H1 (cell line): ENCODE data around the gene CPT1A. TPM values are rescaled to one million over a fixed set of nuclear protein-coding genes. Genes with fewer than 3 reads are reported as not detected.

Source experiments
- CTCF ChIA-PET: fragments of 300-600 bp; sonication (Branson Sonifier 250); formaldehyde crosslinking; loops from one replicate; lab custom pipeline; 2021; ENCODE audit not compliant: partially characterized antibody; lab: Charles Lee
- POLR2A ChIA-PET: fragments of 300-600 bp; sonication (Branson Sonifier 250); formaldehyde crosslinking; loops from one replicate; lab custom pipeline; 2021; ENCODE audit warnings: inconsistent platforms; ENCODE audit not compliant: partially characterized antibody; lab: Charles Lee
- DNase-seq, 2 experiments: peaks; one replicate each; pipeline versions ENCODE4 v3.0.0 to v3.0.0-alpha.2; 2010 to 2022; ENCODE audit warnings: low spot score in 2 of 2, low read depth in 1 of 2, mixed read lengths in 1 of 2
- FAIRE-seq: peaks from 2 replicates; lab custom pipeline; 2011; peaks lifted over from hg19 to GRCh38; lab: Jason Lieb, UNC
- H2AFZ ChIP-seq: 2 replicates; pipeline ENCODE4 v1.8.1; 2012; ENCODE audit warnings: low read length, inconsistent platforms
- H2AK5ac ChIP-seq: 2 replicates; pipeline ENCODE4 v1.6.1; 2013; ENCODE audit warnings: low read depth, low read length
- H2BK120ac ChIP-seq: replicated peaks from 2 replicates; pipeline ENCODE3; 2013; ENCODE audit warnings: low read depth, low read length, inconsistent platforms
- H2BK12ac ChIP-seq: 2 replicates; pipeline ENCODE4 v1.6.1; 2013; ENCODE audit warnings: low read depth, low read length
- H2BK15ac ChIP-seq: 2 replicates; pipeline ENCODE4 v1.6.1; 2013; ENCODE audit warnings: low read length
- H2BK20ac ChIP-seq: 2 replicates; pipeline ENCODE4 v1.6.1; 2013; ENCODE audit warnings: low read length
- H2BK5ac ChIP-seq: 2 replicates; pipeline ENCODE4 v1.6.1; 2013; ENCODE audit warnings: low read depth, low read length
- H3K14ac ChIP-seq: 2 replicates; pipeline ENCODE4 v1.6.1; 2013; ENCODE audit warnings: inconsistent platforms; ENCODE audit not compliant: insufficient read length
- H3K18ac ChIP-seq: 2 replicates; pipeline ENCODE4 v1.6.1; 2013; ENCODE audit warnings: low read length; ENCODE audit errors: extremely low read depth
- H3K23ac ChIP-seq: 2 replicates; pipeline ENCODE4 v1.6.1; 2013; ENCODE audit warnings: inconsistent platforms; ENCODE audit not compliant: insufficient read length
- H3K23me2 ChIP-seq: 2 replicates; pipeline ENCODE4 v1.6.1; 2013; ENCODE audit warnings: low read depth, low read length
- H3K27ac ChIP-seq: 2 replicates; pipeline ENCODE4 v1.6.1; 2011; ENCODE audit warnings: low read depth, low read length, inconsistent platforms
- H3K27me3 ChIP-seq, 4 experiments: replicated peaks in 1 of 4; 1 replicate in 1 of 4; 2 replicates in 3 of 4; pipeline versions ENCODE4 v1.6.1 to v1.8.1; 2011 to 2013; ENCODE audit warnings: low read length in 3 of 4, mild to moderate bottlenecking in 3 of 4, inconsistent platforms in 2 of 4, mixed read lengths in 2 of 4, moderate library complexity in 1 of 4; ENCODE audit not compliant: control insufficient read depth in 3 of 4, insufficient read depth in 3 of 4; ENCODE audit errors: extremely low read depth in 1 of 4
- H3K36me3 ChIP-seq, 4 experiments: 2 replicates each; pipeline versions ENCODE4 v1.6.1 to v1.8.1; 2011 to 2013; ENCODE audit warnings: mild to moderate bottlenecking in 4 of 4, low read length in 3 of 4, moderate library complexity in 2 of 4, control low read depth in 1 of 4, inconsistent platforms in 1 of 4; ENCODE audit not compliant: insufficient read depth in 4 of 4, control insufficient read depth in 2 of 4
- H3K4ac ChIP-seq: replicated peaks from 2 replicates; pipeline ENCODE3; 2013; ENCODE audit warnings: low read length, low read depth, mixed read lengths, inconsistent platforms; ENCODE audit not compliant: insufficient read length
- H3K4me1 ChIP-seq, 4 experiments: replicated peaks in 1 of 4; 1 replicate in 1 of 4; 2 replicates in 3 of 4; pipeline versions ENCODE4 v1.6.1 to v1.8.1; 2011 to 2013; ENCODE audit warnings: low read length in 3 of 4, inconsistent platforms in 2 of 4, mixed read lengths in 1 of 4; ENCODE audit not compliant: insufficient read depth in 4 of 4, control insufficient read depth in 3 of 4
- H3K4me2 ChIP-seq, 2 experiments: 2 replicates each; pipeline versions ENCODE4 v1.6.1 to v1.8.1; 2011 to 2013; ENCODE audit warnings: low read depth in 2 of 2, low read length in 2 of 2, control low read depth in 1 of 2, inconsistent platforms in 1 of 2, mild to moderate bottlenecking in 1 of 2; ENCODE audit not compliant: insufficient read depth in 1 of 2
- H3K4me3 ChIP-seq, 4 experiments: fragments of 200-600, 300-600 bp in 1 of 4; sonication (generic), shearing (Covaris generic), sonication (Bioruptor Twin) in 1 of 4; 2 replicates each; pipeline versions ENCODE4 v1.5.1 to v1.8.1; 2011 to 2016; ENCODE audit warnings: low read length in 4 of 4, low read depth in 3 of 4, control low read depth in 2 of 4, inconsistent platforms in 2 of 4, mild to moderate bottlenecking in 2 of 4, mixed read lengths in 1 of 4, moderate library complexity in 1 of 4; ENCODE audit not compliant: insufficient read depth in 2 of 4; ENCODE audit errors: extremely low read depth in 1 of 4
- H3K56ac ChIP-seq: replicated peaks from 2 replicates; pipeline ENCODE3; 2013; ENCODE audit warnings: low read depth, mild to moderate bottlenecking, mixed read lengths, low read length, inconsistent platforms; ENCODE audit not compliant: insufficient read length
- H3K79me1 ChIP-seq: 2 replicates; pipeline ENCODE4 v1.6.1; 2013; ENCODE audit warnings: low read depth, low read length, control low read depth
- H3K79me2 ChIP-seq, 2 experiments: 2 replicates each; pipeline versions ENCODE4 v1.6.1 to v1.8.1; 2012 to 2013; ENCODE audit warnings: low read length in 2 of 2, mild to moderate bottlenecking in 2 of 2, inconsistent platforms in 1 of 2; ENCODE audit not compliant: insufficient read depth in 2 of 2, control insufficient read depth in 1 of 2
- H3K9ac ChIP-seq, 4 experiments: replicated peaks in 1 of 4; 1 replicate in 1 of 4; 2 replicates in 3 of 4; pipeline versions ENCODE4 v1.6.1 to v1.8.1; 2011 to 2013; ENCODE audit warnings: low read depth in 3 of 4, low read length in 3 of 4, control low read depth in 2 of 4, mild to moderate bottlenecking in 2 of 4, moderate library complexity in 2 of 4, inconsistent platforms in 1 of 4; ENCODE audit errors: extremely low read depth in 1 of 4
- H3K9me3 ChIP-seq, 2 experiments: 2 replicates each; pipeline versions ENCODE4 v1.6.1 to v1.8.1; 2012 to 2013; ENCODE audit warnings: mild to moderate bottlenecking in 2 of 2, moderate library complexity in 2 of 2, control low read depth in 1 of 2, inconsistent platforms in 1 of 2, low read depth in 1 of 2, low read length in 1 of 2, mixed read lengths in 1 of 2; ENCODE audit not compliant: insufficient read depth in 2 of 2
- H4K20me1 ChIP-seq, 2 experiments: replicated peaks in 1 of 2; 2 replicates each; pipeline versions ENCODE3 to v1.8.1; 2011 to 2013; ENCODE audit warnings: inconsistent platforms in 2 of 2, low read length in 2 of 2, mild to moderate bottlenecking in 1 of 2; ENCODE audit not compliant: insufficient read depth in 2 of 2, control insufficient read depth in 1 of 2
- H4K5ac ChIP-seq: 2 replicates; pipeline ENCODE4 v1.6.1; 2013; ENCODE audit warnings: low read length, low read depth, mixed read lengths, inconsistent platforms; ENCODE audit not compliant: insufficient read length
- H4K8ac ChIP-seq: 2 replicates; pipeline ENCODE4 v1.8.0; 2013; ENCODE audit warnings: mild to moderate bottlenecking, moderate library complexity, low read length, inconsistent platforms; ENCODE audit not compliant: insufficient read depth; ENCODE audit errors: extremely low read depth
- H4K91ac ChIP-seq: replicated peaks from 2 replicates; pipeline ENCODE3; 2013; ENCODE audit warnings: low read length, mixed read lengths, inconsistent platforms; ENCODE audit not compliant: insufficient read length
- GABPA ChIP-seq: IDR thresholded peaks from 2 replicates; pipeline ENCODE4 v1.6.1; 2011; ENCODE audit warnings: mild to moderate bottlenecking, low read length, moderate library complexity, borderline replicate concordance; ENCODE audit not compliant: insufficient read depth
- WGBS, 2 experiments: shearing (Covaris generic) in 1 of 2; methylation state at CpG; one replicate each; pipeline versions ENCODE4 v1.1.6 to v1.1.7; 2013 to 2015; ENCODE audit warnings: low lambda C conversion rate in 2 of 2, mixed read lengths in 2 of 2, inconsistent platforms in 1 of 2, low coverage in 1 of 2, missing lambda C conversion rate in 1 of 2; ENCODE audit not compliant: insufficient replicate concordance in 2 of 2, insufficient coverage in 1 of 2, insufficient read length in 1 of 2; ENCODE audit errors: extremely low coverage in 1 of 2, missing lambda C conversion rate in 1 of 2; 5-methylcytosine and 5-hydroxymethylcytosine counted together
- polyA plus RNA-seq, 7 experiments: library from polyadenylated mRNA; depleted of rRNA in 3 of 7; stranded (reverse) in 5 of 7; unstranded in 2 of 7; fragments of >200 nt in 5 of 7; fragments of 200-250 nt in 2 of 7; gene quantifications; 1 replicate in 5 of 7; 2 replicates in 1 of 7; 4 replicates in 1 of 7; pipeline versions ENCODE4 v1.2.1 to v1.2.3, GENCODE V29; 2011 to 2013; ENCODE audit warnings: missing spikeins in 2 of 7, mixed read lengths in 2 of 7
- total RNA-seq: library from RNA; stranded (reverse); fragmentation: NEBNext Ultra II Directional; extraction: Animal tissue kit (Norgen Biotek cat#: 25700); gene quantifications from 2 replicates; pipeline ENCODE4 v1.2.1, GENCODE V29; 2021

Gene CPT1A
- total and polyA plus RNA-seq, 2 of the 8 experiments (the other 6 are each of a cell fraction or from before 2014, with no cell fraction given) = 2.9 to 12.2 TPM

- H3K27me3 ChIP-seq = no peaks in the 10 kb centered on the region
- no peak overlapping the region for H3K9ac ChIP-seq
- peaks cover 6 to 17% of the 10 kb centered on the region in 2 experiments for H4K20me1 ChIP-seq
- H3K4me2 ChIP-seq = no peak overlapping the region
- H4K91ac ChIP-seq = no peak overlapping the region
- H3K4me1 ChIP-seq = peaks cover 0 to 4% (median under 1%) of the 10 kb centered on the region in 4 experiments; a peak in 1 of 7 replicates
- CTCF ChIA-PET = interaction anchor here (0.6 to 2.2 kb wide), 16 partner anchors 8 to 290 kb away, joined by 3 to 17 read pairs (median 4); partner anchors contain the start of gene MRPL21
- H3K79me2 ChIP-seq = no peaks in the 10 kb centered on the region
- H3K4ac ChIP-seq = no peak overlapping the region
- H3K56ac ChIP-seq = no peak overlapping the region
- TF ChIP-seq GABPA = no peak
- H2BK12ac ChIP-seq = no peak overlapping the region
- POLR2A ChIA-PET = interaction anchor here (0.9 to 2.0 kb wide), 8 partner anchors 8 to 20 kb away, joined by 3 to 8 read pairs (median 3); partner anchors contain the start of genes IGHMBP2 and MRPL21
- H2AK5ac ChIP-seq = no peak overlapping the region
- H2AFZ ChIP-seq = no peak overlapping the region
- no peaks in the 10 kb centered on the region for H3K9me3 ChIP-seq
- no peak overlapping the region for H3K23ac ChIP-seq
- H2BK20ac ChIP-seq = no peak overlapping the region
- no peak overlapping the region for H2BK120ac ChIP-seq
- no peak overlapping the region; the same call in 1 of the 2 replicates for H2BK5ac ChIP-seq
- peaks cover 10 to 39% (median 24%) of the 10 kb centered on the region in 4 experiments; a peak in 7 of 8 replicates for H3K36me3 ChIP-seq
- DNase-seq (no peak), FAIRE-seq (no peak)
- no peak overlapping the region for H3K4me3 ChIP-seq
- no peaks in the 10 kb centered on the region for H3K23me2 ChIP-seq
- H3K14ac ChIP-seq = no peak overlapping the region
- H3K27ac ChIP-seq = no peak overlapping the region
- H4K8ac ChIP-seq = no peak overlapping the region
- no peak overlapping the region for H2BK15ac ChIP-seq
- no peak overlapping the region for H4K5ac ChIP-seq
- no peak overlapping the region for H3K18ac ChIP-seq
- WGBS, 2 experiments = 93% methylated on average over 17 of the region's 17 CpGs; no CpG with 5 or more reads in 1 of the 2 experiments
- H3K79me1 ChIP-seq = no peaks in the 10 kb centered on the region
Observed at GRCh38 chr11:68890490-68891231, 48.9 kb upstream of the CPT1A start.
